SIG-M5 treated with dmso at 0.1 percent for 504 hours (cell line): Measurements from ENCODE around the gene FAM135A.
"Not testable (repeated sequence)": the region's sequence is repeated elsewhere in the genome, so short reads cannot be mapped to it uniquely, and the experiment has no call there.

Source experiments
- DNase-seq: peaks from one replicate; lab custom pipeline; 2025; ENCODE audit not compliant: unreplicated experiment; lab: John Stamatoyannopoulos, UW

The FAM135A gene

DNA sequence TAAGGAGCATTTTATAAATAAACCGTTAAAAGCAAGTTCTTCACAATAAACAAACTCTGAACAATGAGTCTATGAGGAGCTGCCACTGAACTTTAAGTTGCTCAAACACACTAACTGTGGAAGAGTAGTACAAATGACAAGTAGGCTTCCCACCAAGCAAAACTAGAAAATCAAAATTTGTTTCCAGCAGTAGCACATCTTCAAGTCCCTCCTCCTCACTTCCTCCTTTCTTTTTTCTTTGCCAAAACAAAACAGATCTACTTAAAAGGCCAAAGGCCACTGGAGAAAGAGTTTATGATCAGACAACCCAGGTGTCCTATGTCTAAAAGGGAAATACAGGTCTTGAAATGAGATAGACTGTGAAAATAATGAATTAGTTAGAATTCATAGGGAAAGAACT lies 17.1 kb upstream of the FAM135A start:
- no peak for DNase-seq

DNA sequence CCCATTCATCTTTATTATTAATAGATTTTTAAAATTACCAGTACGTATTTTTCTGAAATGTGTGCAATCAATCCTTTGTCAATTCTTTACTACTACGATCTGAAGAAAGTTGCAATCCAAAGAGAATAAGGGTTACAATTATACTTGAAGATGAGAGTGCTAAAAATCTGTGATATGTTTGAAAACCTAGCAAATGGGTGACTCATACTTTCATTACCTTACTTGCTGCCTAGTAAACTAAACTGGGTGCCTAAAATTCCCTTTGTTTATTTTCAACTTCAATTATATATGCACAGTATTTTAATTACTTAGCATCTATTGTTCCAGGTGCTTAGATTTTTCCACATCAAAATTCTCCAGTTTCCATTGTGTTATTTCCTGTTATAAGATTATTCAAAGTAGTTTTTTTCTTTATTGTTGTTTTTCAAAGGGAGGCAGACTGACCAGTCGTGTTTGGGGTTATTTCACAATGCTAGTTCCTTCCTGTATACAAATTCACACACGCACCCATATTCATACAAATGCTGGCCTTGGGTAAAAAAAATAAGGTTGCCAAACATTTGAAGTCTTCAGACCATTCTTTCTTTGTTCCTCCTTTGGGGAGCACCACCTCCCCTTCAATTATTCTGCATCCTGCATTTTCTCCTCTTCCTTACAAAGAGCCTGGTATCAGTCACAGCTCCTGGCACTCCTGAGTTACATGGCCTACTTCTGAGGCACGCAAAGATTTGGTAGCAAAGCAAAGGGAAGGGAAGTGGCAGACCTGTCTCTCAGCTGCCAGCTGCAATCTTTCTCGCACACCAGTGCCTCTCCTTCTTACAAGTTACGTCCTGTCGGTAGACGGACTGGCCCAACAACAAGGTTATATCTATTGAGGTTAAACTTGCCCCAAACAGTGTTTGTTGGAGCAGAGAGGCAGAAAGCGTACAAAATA lies 16.2 kb upstream of the FAM135A start:
- no peak for DNase-seq

DNA sequence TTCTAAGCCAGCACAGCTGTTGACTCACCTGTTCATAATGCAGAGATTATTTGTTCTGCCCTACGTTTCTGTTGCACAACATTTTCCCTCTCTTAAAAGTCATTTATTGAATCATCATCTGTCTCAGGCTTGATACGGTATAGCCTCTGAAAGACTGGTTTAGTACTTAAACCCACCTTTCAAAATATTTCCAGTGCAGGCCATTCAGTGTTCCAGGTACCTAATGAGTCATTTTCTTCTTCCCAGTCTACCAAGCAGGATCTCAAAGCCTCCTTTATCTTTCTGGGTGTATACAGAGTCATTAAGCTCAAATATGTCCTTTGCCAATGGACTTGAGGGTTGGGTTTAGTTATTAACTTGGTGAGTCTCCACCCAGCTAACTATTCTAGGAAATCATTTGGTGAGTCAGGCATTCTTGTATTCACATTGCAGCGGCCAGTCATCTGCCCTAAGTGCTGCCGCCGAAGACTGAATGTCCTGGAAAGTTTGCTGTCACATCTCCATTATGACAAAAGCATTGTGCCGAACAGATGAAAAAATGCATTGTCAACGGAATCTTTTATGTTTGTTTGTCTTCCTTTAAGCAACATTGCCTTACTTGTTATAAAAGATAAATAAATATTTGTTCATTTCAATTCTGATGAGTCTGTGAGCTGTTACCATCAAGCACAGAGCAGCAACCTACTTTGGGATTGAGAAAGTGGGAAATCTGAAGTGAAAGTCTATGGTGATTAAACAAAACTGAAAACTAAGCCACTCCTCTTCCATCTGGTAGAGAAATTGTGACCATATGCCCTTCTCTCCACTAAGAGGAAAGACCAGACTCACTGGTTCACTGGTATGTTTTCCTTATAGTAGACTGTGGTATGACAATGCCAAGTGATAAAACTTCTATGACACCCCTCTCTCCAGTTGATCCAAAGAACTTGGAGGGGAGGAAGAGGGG lies 14.3 kb upstream of the FAM135A start:
- DNase-seq = no peak

DNA sequence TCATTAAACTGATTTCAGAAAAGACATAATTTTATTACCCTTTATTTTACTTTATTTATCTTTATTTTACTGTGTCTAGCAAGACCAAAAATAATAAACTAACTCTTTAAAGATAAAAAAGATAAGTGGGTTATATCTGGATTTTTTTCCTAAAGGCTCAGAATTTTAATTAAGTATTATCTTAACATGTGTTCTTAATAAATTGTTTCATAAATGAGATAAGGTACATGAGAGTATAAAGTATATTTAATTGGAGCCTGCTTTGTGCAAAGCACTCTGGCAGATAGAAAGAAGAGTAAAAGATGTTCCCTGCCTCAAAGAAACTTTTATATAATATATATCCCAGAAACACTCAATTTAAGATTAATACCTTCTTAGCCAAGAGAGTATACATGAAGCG lies 8.7 kb upstream of the FAM135A start:
- no peak for DNase-seq

DNA sequence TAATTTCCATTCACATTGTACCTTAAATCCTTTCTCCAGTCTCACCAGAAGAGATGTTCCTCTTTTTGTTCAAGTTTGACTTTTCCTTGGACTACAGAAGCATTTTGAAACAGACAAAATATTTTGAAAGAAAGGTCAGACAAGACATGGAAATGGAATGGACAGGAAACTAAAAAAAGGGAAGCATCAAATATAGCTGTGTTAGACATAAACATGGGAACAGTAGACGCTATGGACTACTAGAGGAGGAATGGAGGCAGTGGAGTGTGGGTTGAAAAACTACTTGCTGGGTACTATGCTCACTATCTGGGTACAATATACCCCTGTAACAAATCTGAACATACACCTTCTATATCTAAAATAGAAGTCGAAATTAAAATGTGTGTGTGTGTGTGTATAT lies 4.1 kb upstream of the FAM135A start:
- peak; percentile 6 for DNase-seq

DNA sequence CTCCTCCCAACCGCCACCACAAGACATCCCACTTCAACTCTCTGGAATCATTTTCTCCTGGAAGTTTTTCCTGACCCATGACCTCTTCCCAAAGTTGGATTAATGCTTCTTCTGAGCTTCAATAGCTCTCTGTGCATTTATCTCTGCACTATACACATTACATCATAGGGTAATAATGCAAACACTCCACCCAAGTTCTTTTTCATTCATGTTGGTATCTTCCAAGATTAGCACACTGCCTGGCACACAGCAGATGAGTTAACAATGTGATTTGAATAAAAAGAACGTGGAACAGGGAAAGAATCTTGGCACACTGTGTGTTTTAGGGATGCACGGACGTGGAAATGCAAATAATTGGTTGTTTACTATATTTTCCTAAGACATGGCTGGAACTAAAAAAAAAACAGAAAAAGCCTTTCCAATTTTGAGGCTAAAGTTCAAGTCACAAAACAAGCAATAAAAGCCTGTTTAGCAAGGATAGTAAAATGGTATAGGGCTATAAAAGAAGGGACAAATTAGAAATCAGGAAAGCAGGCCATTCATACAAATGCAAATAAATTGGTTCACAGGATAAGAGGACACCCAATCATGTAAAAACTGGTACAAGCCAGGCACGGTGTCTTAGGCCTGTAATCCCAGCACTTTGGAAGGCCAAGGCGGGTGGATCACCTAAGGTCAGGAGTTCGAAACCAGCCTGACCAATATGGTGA lies 1.6 kb upstream of the FAM135A start:
- DNase-seq = no peak

DNA sequence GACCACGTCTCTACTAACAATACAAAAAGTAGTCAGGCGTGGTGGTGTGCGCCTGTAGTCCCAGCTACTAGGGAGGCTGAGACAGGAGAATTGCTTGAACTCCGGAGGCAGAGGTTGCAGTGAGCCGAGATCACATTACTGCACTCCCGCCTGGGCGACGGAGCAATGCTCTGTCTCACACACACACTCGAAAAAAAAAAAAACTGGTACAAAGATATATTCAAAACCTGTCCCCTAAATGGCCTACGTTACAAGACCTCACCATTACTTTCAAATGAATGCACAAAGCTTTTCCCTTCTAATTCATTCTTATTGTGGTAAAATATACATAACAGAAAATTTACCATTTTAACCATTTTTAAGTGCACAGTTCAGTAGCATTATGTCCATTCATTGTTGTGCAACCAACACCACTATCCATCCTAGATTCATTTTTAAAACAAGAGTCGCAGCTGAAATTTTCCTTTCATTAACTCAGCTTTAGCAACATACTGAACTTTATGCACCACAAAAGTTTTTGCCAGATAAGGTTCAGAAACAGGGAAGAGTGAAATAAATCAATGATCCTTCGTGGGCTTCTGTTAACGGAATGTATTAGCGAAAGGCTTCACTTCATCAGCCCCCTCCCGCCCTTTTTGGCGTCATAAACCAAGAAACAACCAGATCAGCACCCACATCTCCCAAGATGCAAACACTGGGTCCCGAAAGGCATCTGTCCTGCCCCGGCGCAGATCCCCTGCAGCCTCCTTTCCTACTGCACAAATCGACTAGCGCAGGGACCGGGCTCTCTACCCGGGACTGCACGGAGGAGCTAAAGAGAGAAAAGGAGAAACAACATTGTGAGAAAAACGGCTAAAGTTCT lies 825 bp upstream of the FAM135A start:
- no peak for DNase-seq

DNA sequence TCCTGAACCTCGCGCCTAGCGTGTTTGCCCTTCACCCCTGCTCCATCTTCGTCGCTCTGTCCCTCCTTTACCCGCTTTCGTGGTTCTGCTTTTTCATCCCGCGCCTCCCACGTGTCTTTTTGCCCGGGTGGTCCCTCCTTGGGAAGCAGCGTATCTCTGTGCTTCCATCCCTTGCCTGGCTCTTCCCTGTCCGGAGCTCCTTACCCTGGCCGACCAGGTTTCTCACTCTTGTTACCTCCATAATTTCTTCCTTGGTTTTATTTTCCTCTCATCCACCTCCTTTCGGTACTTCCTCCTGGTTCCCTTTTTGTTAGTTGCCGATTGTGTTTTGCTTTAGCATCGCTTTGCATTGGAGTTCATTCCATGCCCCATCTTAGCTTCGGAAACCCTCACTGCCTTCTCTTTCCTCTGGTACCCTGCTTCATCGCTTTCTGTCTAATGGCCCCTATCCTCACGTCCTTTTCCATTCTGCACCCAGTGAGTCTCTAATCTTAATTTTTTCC lies 735 bp downstream of the FAM135A start:
- DNase-seq = peak; percentile 67

DNA sequence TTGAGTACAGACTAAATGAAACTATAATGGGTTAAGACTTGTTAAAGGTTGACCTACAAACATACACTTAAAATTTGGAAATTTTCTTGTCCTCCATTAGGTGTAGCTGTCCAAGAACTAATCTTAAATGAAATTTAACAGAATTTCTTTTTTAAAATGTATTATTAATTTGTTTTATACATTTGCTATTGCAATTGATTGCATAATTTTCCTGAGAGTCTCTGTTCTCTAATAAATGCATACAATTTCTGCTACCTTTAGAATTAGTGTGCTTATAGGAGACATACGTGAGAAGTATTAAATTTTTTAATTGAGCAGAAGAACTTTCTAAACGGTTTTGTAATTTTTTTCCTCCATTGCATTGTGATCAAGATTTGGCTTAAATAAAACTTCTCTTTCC lies 1.5 kb downstream of the FAM135A start:
- DNase-seq = no peak

DNA sequence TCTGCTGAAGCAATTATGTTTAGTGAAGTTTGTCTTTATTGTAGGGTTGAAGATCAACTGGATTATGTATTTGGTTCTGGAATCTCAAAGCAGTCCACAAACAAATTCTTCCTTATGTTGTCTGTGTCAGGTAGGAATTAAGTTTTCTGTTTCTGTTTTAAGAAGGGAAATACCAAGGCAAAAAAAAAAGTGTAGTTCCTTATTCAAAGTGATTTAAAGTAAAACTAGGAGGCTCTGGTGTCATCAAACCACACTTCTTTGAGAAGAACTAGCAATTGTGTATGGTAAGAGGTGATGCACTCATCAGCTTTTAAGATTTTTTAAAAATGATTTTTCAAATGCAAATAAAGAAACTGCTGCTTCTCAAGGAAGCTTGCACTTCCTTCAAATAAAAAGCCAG lies 1.9 kb downstream of the FAM135A start:
- no peak for DNase-seq

DNA sequence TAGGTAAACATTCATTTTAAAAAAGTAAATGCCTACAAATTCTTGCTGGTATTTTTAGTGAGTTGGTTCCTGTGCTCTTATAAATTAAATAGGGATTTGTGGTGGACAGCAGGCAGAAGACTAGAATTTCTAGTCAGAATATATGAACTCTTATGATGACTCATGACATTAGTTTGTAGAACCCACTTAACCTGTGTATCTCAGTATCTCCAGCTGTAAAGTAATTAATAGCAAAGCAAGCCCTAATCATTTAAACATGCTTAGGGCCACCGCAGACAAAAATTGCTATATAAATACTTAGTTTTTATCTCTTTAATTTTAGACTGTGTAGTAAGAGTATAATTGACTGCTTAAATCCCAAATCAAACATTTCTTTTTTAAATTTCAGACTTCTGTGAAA lies 2.4 kb downstream of the FAM135A start:
- no peak for DNase-seq

DNA sequence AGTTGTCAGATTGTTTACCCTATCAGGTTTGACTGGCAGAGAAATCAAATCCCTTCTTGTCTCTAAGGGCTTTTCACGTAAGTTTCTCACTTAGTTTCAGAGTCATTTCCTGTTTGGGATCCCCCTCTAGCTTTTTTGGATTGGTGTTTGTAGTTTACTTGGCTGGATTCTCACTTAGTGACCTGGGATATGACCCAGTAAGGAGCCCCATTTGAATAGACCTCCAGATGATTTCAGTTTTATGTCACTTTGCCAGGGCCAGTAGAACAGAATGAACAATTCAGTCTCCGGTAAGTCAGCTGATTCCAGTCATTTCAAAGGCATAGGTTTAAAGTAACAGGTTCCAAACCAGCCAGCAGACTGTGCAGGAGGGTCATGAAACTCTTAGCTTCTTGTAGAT lies 8.2 kb downstream of the FAM135A start:
- DNase-seq = no peak

DNA sequence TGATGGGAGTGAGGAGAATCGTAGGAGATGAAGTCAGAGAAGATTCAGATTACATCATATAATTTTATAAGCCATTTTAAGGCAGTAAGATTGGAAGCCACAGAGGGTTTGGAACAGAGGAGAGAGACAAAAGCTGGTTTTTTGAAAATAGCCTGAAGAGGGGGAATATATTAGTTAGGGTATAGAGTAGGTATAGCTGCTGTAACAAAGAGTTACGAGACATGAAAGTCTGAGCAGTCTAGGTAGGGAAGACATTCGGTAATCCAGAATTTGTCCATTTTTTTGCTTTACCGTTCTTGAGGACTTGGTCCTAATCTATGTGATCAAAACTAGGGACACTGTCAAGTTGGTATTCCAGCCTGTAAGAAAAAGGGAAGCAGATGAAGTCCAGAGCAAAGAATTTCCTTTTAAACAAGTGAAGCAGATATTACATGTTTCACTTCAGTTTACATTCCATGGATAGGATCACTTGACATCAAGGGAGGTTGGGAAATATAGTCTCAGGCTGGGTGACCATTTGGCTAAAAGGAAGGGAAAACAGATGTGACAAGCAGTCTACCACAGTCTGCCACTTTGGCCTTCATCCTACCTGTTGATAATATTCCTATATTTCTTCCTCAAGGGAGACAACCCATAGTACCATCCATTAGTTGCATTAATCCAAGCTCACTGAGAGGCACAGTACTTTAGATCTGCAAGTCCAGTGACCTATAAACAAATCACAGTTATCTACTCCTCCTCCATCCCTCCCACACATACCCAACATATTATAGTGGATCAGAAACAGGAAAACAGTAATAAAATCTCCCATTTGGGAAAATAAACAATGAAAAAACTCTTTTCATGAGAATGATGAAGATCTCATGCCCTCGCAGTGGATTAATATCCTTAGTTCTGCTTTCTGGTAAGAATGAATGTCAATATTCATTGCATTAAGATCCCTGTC lies 10.2 kb downstream of the FAM135A start:
- no peak for DNase-seq

DNA sequence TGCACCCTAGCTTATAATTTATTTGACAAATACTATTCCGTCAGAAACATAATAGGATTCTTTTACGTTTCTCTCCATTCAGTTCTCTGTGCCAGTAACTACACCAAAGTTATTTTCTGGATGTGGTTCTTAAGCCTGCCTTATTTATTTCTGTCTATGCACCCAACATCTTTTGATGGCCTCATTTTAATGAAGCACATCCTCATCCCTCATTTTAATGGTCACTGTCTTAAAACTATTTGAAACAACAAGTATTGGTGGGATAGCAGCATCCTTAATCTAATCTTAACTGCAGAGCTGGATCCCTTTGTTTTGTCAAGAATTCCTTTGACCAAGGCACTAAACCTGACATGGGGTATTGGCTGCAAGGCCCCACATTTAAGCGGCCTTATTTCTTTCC lies 11.0 kb downstream of the FAM135A start:
- DNase-seq = no peak

DNA sequence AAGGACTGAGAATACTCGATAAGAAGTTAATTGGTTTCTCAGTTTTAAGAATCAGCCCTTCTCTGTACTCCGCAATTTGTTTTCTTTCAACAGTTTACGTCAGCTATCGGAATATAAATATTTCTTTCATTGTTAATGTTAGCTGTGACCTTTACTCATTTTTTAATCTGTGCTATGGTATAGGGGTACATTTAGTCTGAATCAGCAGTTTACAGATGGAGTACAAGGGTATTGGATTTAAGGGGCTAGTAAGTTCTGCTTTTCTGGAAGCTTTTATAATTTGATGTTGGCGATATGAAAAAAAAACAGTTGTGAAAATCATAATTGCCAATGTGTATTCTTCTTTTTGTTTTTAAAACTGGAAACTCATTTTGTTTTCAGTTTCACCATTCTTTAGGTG lies 23.0 kb downstream of the FAM135A start:
- no peak for DNase-seq

DNA sequence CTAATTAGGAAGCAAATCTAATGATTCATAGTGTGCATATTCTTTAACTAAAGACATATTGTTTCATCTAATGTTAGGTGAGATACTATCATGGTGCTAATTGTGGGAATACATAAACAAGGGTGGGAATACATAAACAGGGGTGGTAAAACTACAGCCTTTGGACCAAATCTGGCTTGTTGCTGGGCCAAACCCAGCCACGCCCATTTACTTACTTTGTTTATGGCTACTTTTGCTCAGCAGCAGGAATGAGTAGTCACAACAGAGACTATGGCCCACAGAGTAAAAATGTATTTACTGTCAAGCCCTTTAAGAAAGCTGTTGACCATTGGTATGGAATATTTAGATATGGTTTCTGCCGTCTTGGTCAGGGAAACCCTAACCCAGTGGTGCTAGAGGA lies 31.7 kb downstream of the FAM135A start:
- no peak for DNase-seq

DNA sequence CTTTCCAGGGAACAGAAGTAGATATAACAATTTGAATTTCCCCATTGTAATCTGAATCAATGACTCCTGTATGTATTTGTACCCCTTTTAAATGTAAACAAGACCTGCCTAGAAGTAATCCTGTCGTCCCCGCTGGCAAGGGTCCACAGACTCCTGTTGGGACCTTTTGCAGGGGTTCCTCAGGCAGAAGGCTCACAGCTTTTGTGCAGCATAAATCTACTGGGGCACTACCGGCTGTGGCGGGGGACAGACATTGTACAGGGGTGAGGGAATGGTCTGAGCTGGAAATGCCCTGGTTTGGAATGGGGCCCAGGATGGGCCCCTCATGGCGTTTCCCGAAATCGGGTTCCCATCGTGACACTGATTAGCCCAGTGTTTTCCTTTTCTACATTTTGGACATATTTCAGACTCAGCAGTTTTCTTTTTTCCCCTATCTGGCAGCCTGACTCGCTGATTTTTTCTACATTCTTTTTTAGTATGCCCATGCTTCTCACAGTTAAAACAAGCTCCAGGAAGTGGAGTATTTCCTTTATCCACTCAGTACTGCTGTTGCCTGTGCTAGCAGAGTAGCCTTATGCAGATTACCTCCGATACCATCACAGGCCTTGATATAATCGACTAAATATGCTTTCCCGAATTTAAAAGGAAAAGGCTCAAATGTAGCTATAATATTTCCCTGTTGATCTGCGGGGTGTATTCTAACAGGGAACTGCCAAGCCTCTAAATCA lies 34.2 kb downstream of the FAM135A start:
- DNase-seq = not testable (repeated sequence)

DNA sequence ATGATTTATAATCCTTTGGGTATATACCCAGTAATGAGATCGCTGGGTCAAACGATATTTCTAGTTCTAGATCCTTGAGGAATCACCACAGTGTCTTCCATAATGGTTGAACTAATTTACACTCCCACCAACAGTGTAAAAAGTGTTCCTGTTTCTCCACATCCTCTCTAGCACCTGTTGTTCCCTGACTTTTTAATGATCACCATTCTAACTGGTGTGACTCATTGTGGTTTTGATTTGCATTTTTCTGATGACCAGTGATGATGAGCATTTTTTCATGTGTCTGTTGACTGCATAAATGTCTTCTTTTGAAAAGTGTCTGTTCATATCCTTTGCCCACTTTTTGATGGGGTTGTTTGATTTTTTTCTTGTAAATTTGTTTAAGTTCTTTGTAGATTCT lies 40.6 kb downstream of the FAM135A start:
- not testable (repeated sequence) for DNase-seq
